ENCODE data around the gene DR1.

DNA sequence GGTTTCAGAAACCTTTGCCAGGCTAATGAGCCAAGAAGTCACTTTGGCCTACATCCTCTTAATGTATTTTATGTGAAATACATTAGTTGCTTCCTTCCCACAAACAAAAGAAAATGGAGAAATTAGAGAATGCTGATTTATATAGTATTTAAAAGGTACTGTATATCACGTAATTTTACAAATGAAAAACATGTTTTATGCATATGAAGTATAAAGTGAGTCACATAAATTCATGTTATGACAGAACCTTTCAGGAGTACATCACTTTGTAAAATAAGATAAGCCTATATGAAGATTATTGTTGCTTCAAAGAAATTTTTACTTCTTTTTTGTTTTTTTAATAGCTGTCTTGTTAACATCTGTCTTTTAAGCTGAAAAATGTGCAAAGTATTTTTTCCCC lies 4.6 kb downstream of the DR1 start:
- TF ChIP-seq EP300 (IDR thresholded peaks at IDR 0.05; ENCODE audit: low read depth) (no peak), CTCF (IDR thresholded peaks at IDR 0.05) (no peak), POLR2A (IDR thresholded peaks at IDR 0.05) (no peak), POLR2AphosphoS5 (IDR thresholded peaks at IDR 0.05) (no peak)

Measured in transverse colon (tissue), 4 donors.